Measurements from ENCODE around the gene LIPH. TPM values are rescaled to one million over a fixed set of nuclear protein-coding genes. Genes with fewer than 3 reads are reported as not detected.

The LIPH gene
- polyA plus RNA-seq, 3 donors, result not detected

- H3K4me1 Mint-ChIP-seq, result peaks cover 16% of the 10 kb centered on the region
- H4K20me1 ChIP-seq (ENCODE audit: insufficient read depth, low read length), result no peaks in the 10 kb centered on the region
- H3K27ac ChIP-seq (ENCODE audit: low read depth in 1 of 2, low read length in 2 of 2), result no peak overlapping the region
- no peaks in the 10 kb centered on the region for H3K27me3 ChIP-seq (ENCODE audit: control insufficient read depth in 2 of 2, insufficient read depth in 2 of 2, low read length in 2 of 2)
- intact Hi-C loops (cut with micrococcal nuclease), result no loop called here
- H2AFZ ChIP-seq (ENCODE audit: insufficient read depth, low read depth, low read length, poor library complexity, severe bottlenecking), result no peak overlapping the region
- peak overlapping the region in 2 of 7 donors; percentile 19 to 70 for H3K27ac Mint-ChIP-seq
- H3K4me1 ChIP-seq (ENCODE audit: control insufficient read depth in 1 of 2, insufficient read depth in 2 of 2, low read length in 2 of 2), result peaks cover 14 to 18% of the 10 kb centered on the region in 2 donors
- TF ChIP-seq CTCF (IDR thresholded peaks at IDR 0.05), result no peak
- no peak overlapping the region for H3K9ac ChIP-seq (ENCODE audit: insufficient read depth, low read length, poor library complexity, severe bottlenecking)
- no peak overlapping the region for H3K4me3 Mint-ChIP-seq
- WGBS (ENCODE audit: insufficient coverage), result no CpG with 5 or more reads among the region's 3 CpGs
- peaks cover 0 to 2% (median 0%) of the 10 kb centered on the region in 7 donors for H3K9me3 Mint-ChIP-seq
- no peaks in the 10 kb centered on the region for H3K36me3 Mint-ChIP-seq
- peaks cover 0 to 2% (median 0%) of the 10 kb centered on the region in 3 donors for H3K27me3 Mint-ChIP-seq (ENCODE audit: low read depth in 3 of 3)
- no peak overlapping the region for H3K4me3 ChIP-seq (replicated peaks in 1 of 3; ENCODE audit: low read depth in 2 of 3, low read length in 3 of 3)
- no peak for DNase-seq
- peaks cover 17% of the 10 kb centered on the region for H3K79me2 ChIP-seq (ENCODE audit: insufficient read depth, low read length)
- H3K9me3 ChIP-seq (replicated peaks in 1 of 2; ENCODE audit: control insufficient read depth in 1 of 2, insufficient read depth in 1 of 2, low read length in 2 of 2), result no peaks in the 10 kb centered on the region
- no peak overlapping the region for H3K4me2 ChIP-seq (replicated peaks; ENCODE audit: extremely low read depth, low read length, poor library complexity, severe bottlenecking)
- H3K36me3 ChIP-seq (replicated peaks in 1 of 2; ENCODE audit: control insufficient read depth in 1 of 2, insufficient read depth in 2 of 2, low read length in 2 of 2), result no peaks in the 10 kb centered on the region
Measured at GRCh38 chr3:185582871-185583270, 30.5 kb upstream of the LIPH start.

GRCh38 chr3:185582236-185582635 is 29.8 kb upstream of the LIPH start:
- no peaks in the 10 kb centered on the region for H3K36me3 ChIP-seq (replicated peaks in 1 of 2; ENCODE audit: control insufficient read depth in 1 of 2, insufficient read depth in 2 of 2, low read length in 2 of 2)
- peaks cover 17% of the 10 kb centered on the region for H3K4me1 Mint-ChIP-seq
- WGBS (ENCODE audit: insufficient coverage), result 58% methylated on average over 2 of the region's 3 CpGs
- no peaks in the 10 kb centered on the region for H3K36me3 Mint-ChIP-seq
- H3K9me3 Mint-ChIP-seq, result peaks cover 0 to 6% (median 0%) of the 10 kb centered on the region in 7 donors
- H3K79me2 ChIP-seq (ENCODE audit: insufficient read depth, low read length), result peaks cover 11% of the 10 kb centered on the region
- H3K27ac Mint-ChIP-seq, result peak overlapping the region in 1 of 7 donors; percentile 70
- no peaks in the 10 kb centered on the region for H3K27me3 ChIP-seq (ENCODE audit: control insufficient read depth in 2 of 2, insufficient read depth in 2 of 2, low read length in 2 of 2)
- no peak for TF ChIP-seq CTCF (IDR thresholded peaks at IDR 0.05)
- H3K27me3 Mint-ChIP-seq (ENCODE audit: low read depth in 3 of 3), result peaks cover 0 to 2% (median 0%) of the 10 kb centered on the region in 3 donors
- H3K4me1 ChIP-seq (ENCODE audit: control insufficient read depth in 1 of 2, insufficient read depth in 2 of 2, low read length in 2 of 2), result peaks cover 17 to 19% of the 10 kb centered on the region in 2 donors
- no peak overlapping the region for H3K4me2 ChIP-seq (replicated peaks; ENCODE audit: extremely low read depth, low read length, poor library complexity, severe bottlenecking)
- peak overlapping the region; percentile 6 for H2AFZ ChIP-seq (ENCODE audit: insufficient read depth, low read depth, low read length, poor library complexity, severe bottlenecking)
- H3K9ac ChIP-seq (ENCODE audit: insufficient read depth, low read length, poor library complexity, severe bottlenecking), result no peak overlapping the region
- no peak overlapping the region for H3K4me3 Mint-ChIP-seq
- no peak overlapping the region for H3K4me3 ChIP-seq (replicated peaks in 1 of 3; ENCODE audit: low read depth in 2 of 3, low read length in 3 of 3)
- intact Hi-C loops (cut with micrococcal nuclease), result no loop called here
- no peak for DNase-seq
- no peaks in the 10 kb centered on the region for H3K9me3 ChIP-seq (replicated peaks in 1 of 2; ENCODE audit: control insufficient read depth in 1 of 2, insufficient read depth in 1 of 2, low read length in 2 of 2)
- no peaks in the 10 kb centered on the region for H4K20me1 ChIP-seq (ENCODE audit: insufficient read depth, low read length)
- H3K27ac ChIP-seq (ENCODE audit: low read depth in 1 of 2, low read length in 2 of 2), result no peak overlapping the region

Data from CD14-positive monocyte (primary cell).